K562 (cell line): ENCODE results near the gene NADK. TPM values are rescaled to one million over a fixed set of nuclear protein-coding genes. Genes with fewer than 3 reads are reported as not detected.
A peak's percentile ranks its signal among the peaks of the same experiment; 100 is the strongest.

Experiments used
- ASH1L ChIP-seq: fragments of 450-650 bp; IDR thresholded peaks from 2 replicates; pipeline ENCODE4 v1.6.1; 2018; ENCODE audit warnings: borderline replicate concordance, mild to moderate bottlenecking, low read depth; ENCODE audit not compliant: partially characterized antibody
- BACH1 ChIP-seq: fragments of 200-800 bp; sonication (Bioruptor generic); IDR thresholded peaks from 2 replicates; pipeline ENCODE4 v1.6.1; 2016; ENCODE audit warnings: missing genetic modification characterization, missing compliant biosample characterization
- BMI1 ChIP-seq: fragments of 150-350 bp; IDR thresholded peaks from 2 replicates; pipeline ENCODE4 v1.6.1; 2014; ENCODE audit warnings: low read length
- BRF1 ChIP-seq: IDR thresholded peaks from 3 replicates; pipeline ENCODE4 v1.6.1; 2011; ENCODE audit warnings: borderline replicate concordance, mild to moderate bottlenecking; ENCODE audit not compliant: insufficient read length; ENCODE audit errors: extremely low read depth
- CBX2 ChIP-seq: fragments of 200-600 bp; sonication (generic); IDR thresholded peaks from one replicate; pipeline ENCODE4 v1.6.1; 2012; ENCODE audit warnings: mild to moderate bottlenecking, low read length, inconsistent platforms; ENCODE audit not compliant: insufficient read depth, poor library complexity, severe bottlenecking
- CBX8 ChIP-seq: fragments of 200-600 bp; sonication (generic); IDR thresholded peaks from 2 replicates; pipeline ENCODE4 v1.6.1; 2012; ENCODE audit warnings: borderline replicate concordance, mixed run types, low read depth, mild to moderate bottlenecking, moderate library complexity, mixed read lengths, low read length, control low read depth, inconsistent platforms; ENCODE audit not compliant: poor library complexity, severe bottlenecking; ENCODE audit errors: extremely low read depth
- CHD4 ChIP-seq: fragments of 200-600 bp; sonication (generic); IDR thresholded peaks from 3 replicates; pipeline ENCODE4 v1.6.1; 2012; ENCODE audit warnings: low read depth, mild to moderate bottlenecking, mixed read lengths, low read length, inconsistent platforms; ENCODE audit not compliant: insufficient read depth, insufficient replicate concordance, poor library complexity, severe bottlenecking
- ELF1 ChIP-seq: fragments of 200-800 bp; sonication (Bioruptor generic); IDR thresholded peaks from 2 replicates; pipeline ENCODE4 v1.6.1; 2016; ENCODE audit warnings: missing genetic modification characterization, missing compliant biosample characterization
- HDAC2 ChIP-seq: fragments of 450-650 bp; IDR thresholded peaks from 2 replicates; pipeline ENCODE4 v1.6.1; 2016; ENCODE audit warnings: mild to moderate bottlenecking
- KAT7 ChIP-seq: sonication (generic); formaldehyde crosslinking; IDR thresholded peaks from 2 replicates; pipeline ENCODE4 v1.8.0; 2022; ENCODE audit warnings: missing genetic modification reagents, mild to moderate bottlenecking, borderline replicate concordance
- MBD2 ChIP-seq: sonication (generic); IDR thresholded peaks from 2 replicates; pipeline ENCODE4 v1.6.1; 2016; ENCODE audit warnings: low read depth, borderline replicate concordance
- MECOM ChIP-seq: fragments of 250-450 bp; sonication (Bioruptor Pico); IDR thresholded peaks from 2 replicates; pipeline ENCODE4 v1.8.0; 2022; ENCODE audit warnings: inconsistent platforms
- MEIS2 ChIP-seq: fragments of 450-650 bp; IDR thresholded peaks from 2 replicates; pipeline ENCODE4 v1.6.1; 2014; ENCODE audit warnings: mild to moderate bottlenecking; ENCODE audit not compliant: partially characterized antibody
- NFXL1 ChIP-seq: fragments of 450-650 bp; formaldehyde crosslinking; IDR thresholded peaks from 2 replicates; pipeline ENCODE4 v1.4.0; 2021; ENCODE audit warnings: mild to moderate bottlenecking
- NONO ChIP-seq, 2 experiments: fragments of 200-400 bp in 1 of 2; fragments of 450-650 bp in 1 of 2; formaldehyde crosslinking in 1 of 2; IDR thresholded peaks; 2 replicates each; pipeline ENCODE4 v1.6.1; 2017; ENCODE audit warnings: low read depth in 2 of 2, mild to moderate bottlenecking in 2 of 2, moderate library complexity in 2 of 2, low read length in 1 of 2
- SMAD2 ChIP-seq: fragments of 150-350 bp; IDR thresholded peaks from 2 replicates; pipeline ENCODE4 v1.6.1; 2014; ENCODE audit warnings: low read depth, mild to moderate bottlenecking, low read length
- SRSF7 ChIP-seq: fragments of 200-400 bp; formaldehyde crosslinking; optimal IDR thresholded peaks from 2 replicates; pipeline ENCODE3; 2017; ENCODE audit warnings: mild to moderate bottlenecking, low read depth, low read length
- SUPT5H ChIP-seq: fragments of 450-650 bp; IDR thresholded peaks from 2 replicates; pipeline ENCODE4 v1.6.1; 2016
- TEAD1 ChIP-seq, 2 experiments: fragments of 450-650 bp in 1 of 2; sonication (generic) in 1 of 2; formaldehyde crosslinking; IDR thresholded peaks; 2 replicates each; pipeline versions ENCODE4 v1.4.0 to v1.8.0; 2020 to 2022; ENCODE audit warnings: mild to moderate bottlenecking in 2 of 2, missing genetic modification reagents in 1 of 2
- XRCC4 ChIP-seq: IDR thresholded peaks from one replicate; pipeline ENCODE4 v1.6.1; 2011; ENCODE audit not compliant: insufficient read depth, insufficient read length; ENCODE audit errors: extremely low read depth
- YY1 ChIP-seq, 3 experiments: IDR thresholded peaks; 2 replicates each; pipeline ENCODE4 v1.6.1; 2011; ENCODE audit warnings: low read length in 2 of 3, mild to moderate bottlenecking in 2 of 3, moderate library complexity in 2 of 3, borderline replicate concordance in 1 of 3, control low read depth in 1 of 3, low read depth in 1 of 3; ENCODE audit not compliant: insufficient read depth in 3 of 3, insufficient replicate concordance in 2 of 3, control insufficient read depth in 1 of 3, insufficient read length in 1 of 3; ENCODE audit errors: extremely low read depth in 1 of 3
- ZBTB43 ChIP-seq: sonication (generic); formaldehyde crosslinking; IDR thresholded peaks from 2 replicates; pipeline ENCODE4 v1.8.0; 2023; ENCODE audit warnings: mild to moderate bottlenecking, missing genetic modification reagents
- ZFX ChIP-seq: sonication (generic); formaldehyde crosslinking; IDR thresholded peaks from 2 replicates; pipeline ENCODE4 v1.8.0; 2022; ENCODE audit warnings: mild to moderate bottlenecking, missing genetic modification reagents, moderate library complexity
- ZNF174 ChIP-seq: fragments of 250-450 bp; sonication (Bioruptor Pico); IDR thresholded peaks from 2 replicates; pipeline ENCODE4 v1.4.0; 2020; ENCODE audit warnings: mild to moderate bottlenecking
- ZNF212 ChIP-seq: fragments of 450-650 bp; formaldehyde crosslinking; IDR thresholded peaks from 2 replicates; pipeline ENCODE4 v1.4.0; 2020; ENCODE audit warnings: mild to moderate bottlenecking
- ZNF354B ChIP-seq: fragments of 250-450 bp; sonication (Bioruptor Pico); IDR thresholded peaks from 2 replicates; pipeline ENCODE4 v1.4.0; 2020
- ZNF57 ChIP-seq: fragments of 450-650 bp; formaldehyde crosslinking; IDR thresholded peaks from 2 replicates; pipeline ENCODE4 v1.4.0; 2020; ENCODE audit warnings: mild to moderate bottlenecking, moderate library complexity
- ZNF695 ChIP-seq: fragments of 450-650 bp; formaldehyde crosslinking; IDR thresholded peaks from 2 replicates; pipeline ENCODE4 v1.4.0; 2020; ENCODE audit warnings: mild to moderate bottlenecking, moderate library complexity
- ZNF77 ChIP-seq: fragments of 250-450 bp; sonication (Bioruptor Pico); IDR thresholded peaks from 2 replicates; pipeline ENCODE4 v1.5.0; 2020
- polyA plus RNA-seq, 8 experiments: library from polyadenylated mRNA; depleted of rRNA in 4 of 8; stranded (reverse) in 5 of 8; unstranded in 3 of 8; fragments of >200 nt; fragmentation: Nextera tagmentation in 2 of 8; fragmentation: Illumina TruSeq in 1 of 8; extraction: Ambion mirVana in 2 of 8; extraction: Trizol in 1 of 8; gene quantifications; 2 replicates each; pipeline versions ENCODE4 v1.2.1 to v1.2.3, GENCODE V29; 2011 to 2014; ENCODE audit warnings: inconsistent platforms in 1 of 8, missing spikeins in 1 of 8
- total RNA-seq, 7 experiments: library from RNA; depleted of rRNA in 6 of 7; stranded (reverse); fragments of >200 nt in 6 of 7; fragmentation: Illumina TruSeq in 2 of 7; extraction: Trizol in 2 of 7; gene quantifications; 2 replicates each; pipeline versions ENCODE4 v1.2.1 to v1.2.3, GENCODE V29; 2011 to 2021; ENCODE audit warnings: low replicate concordance in 1 of 7

NADK gene
- total and polyA plus RNA-seq, 9 of the 15 experiments (the other 6 are each of a cell fraction or from before 2014, with no cell fraction given) = 1.5 to 135 (median 75.1) TPM

GRCh38 chr1:1782399-1783221 lies 4.3 kb upstream of the NADK start (continued):
- TF ChIP-seq ZBTB43 (CRISPR knock-in tag) = no peak
- no peak for TF ChIP-seq SMAD2
- no peak for TF ChIP-seq MECOM (CRISPR knock-in tag)
- TF ChIP-seq NFXL1 (CRISPR knock-in tag) = no peak
- no peak for TF ChIP-seq MEIS2
- no peak for TF ChIP-seq ZNF695 (CRISPR knock-in tag)
- TF ChIP-seq MBD2 = peak; percentile 52; the same call in 1 of the 2 replicates
- TF ChIP-seq ZNF77 (CRISPR knock-in tag) = no peak
- 0 out of 2 replicates have a peak, but pooled peaks have one; percentile 55 for TF ChIP-seq ZNF57
- TF ChIP-seq CHD4 = no peak
- TF ChIP-seq ZNF212 (CRISPR knock-in tag) = no peak
- TF ChIP-seq SRSF7 = no peak
- no peak for TF ChIP-seq ZNF174 (CRISPR knock-in tag)
- no peak for TF ChIP-seq ZNF354B
- TF ChIP-seq CBX2 = no peak
- TF ChIP-seq SUPT5H = peak; percentile 45
- TF ChIP-seq ELF1 (tag) = no peak
- no peak for TF ChIP-seq XRCC4
- TF ChIP-seq YY1 (IDR thresholded peaks at IDR 0.05; ENCODE audit: borderline replicate concordance in 1 of 3, control insufficient read depth in 1 of 3, extremely low read depth in 1 of 3, insufficient read depth in 3 of 3, insufficient read length in 1 of 3, insufficient replicate concordance in 2 of 3, low read depth in 1 of 3, low read length in 2 of 3) = no peak
- TF ChIP-seq KAT7 (CRISPR knock-in tag) = no peak
- peak; percentile 10; the same call in 1 of the 2 replicates for TF ChIP-seq HDAC2
- no peak for TF ChIP-seq CBX8
- no peak for TF ChIP-seq BACH1 (tag)
- 0 out of 2 replicates have a peak, but pooled peaks have one; percentile 11 for TF ChIP-seq ZFX (CRISPR knock-in tag)
- TF ChIP-seq BMI1 = no peak
- no peak for TF ChIP-seq NONO (IDR thresholded peaks at IDR 0.05; ENCODE audit: low read depth in 2 of 2, low read length in 1 of 2)
- TF ChIP-seq TEAD1 (CRISPR knock-in tag; IDR thresholded peaks at IDR 0.05) = no peak
- no peak for TF ChIP-seq ASH1L
- TF ChIP-seq BRF1 = no peak
